ENCODE measurements around the gene NAPB.

NAPB gene

GRCh38 chr20:23419657-23419994 is 1.7 kb downstream of the NAPB start:
- H3K4me3 ChIP-seq (ENCODE audit: low read length) = peak overlapping the region; percentile 94
- H3K27ac ChIP-seq (ENCODE audit: low read length) = peak overlapping the region; percentile 80; the same call in 1 of the 2 replicates
- peak overlapping the region; percentile 93 for H3K4me2 ChIP-seq (ENCODE audit: low read depth, low read length)
- H3K9ac ChIP-seq (ENCODE audit: low read length) = peak overlapping the region; percentile 93
- no peaks in the 10 kb centered on the region for H3K36me3 ChIP-seq (replicated peaks; ENCODE audit: insufficient read depth, low read length)
- H3K79me2 ChIP-seq (ENCODE audit: low read length) = peaks cover 63% of the 10 kb centered on the region
- H3K27me3 ChIP-seq (replicated peaks; ENCODE audit: insufficient read depth, low read length) = no peaks in the 10 kb centered on the region
- no peak for TF ChIP-seq EZH2 (optimal IDR thresholded peaks at IDR 0.05; ENCODE audit: low read depth, low read length)
- TF ChIP-seq EZH2phosphoT487 (IDR thresholded peaks at IDR 0.05; ENCODE audit: low read length) = no peak
- no peak for TF ChIP-seq CTCF (IDR thresholded peaks at IDR 0.05; ENCODE audit: low read length)
- H4K20me1 ChIP-seq (ENCODE audit: insufficient read depth, low read length) = 0 out of 2 replicates have a peak, but pooled peaks cover 14% of the 10 kb centered on the region
- H3F3A ChIP-seq (ENCODE audit: insufficient read depth, low read length) = peaks cover 13% of the 10 kb centered on the region
- no peak for DNase-seq
- H3K9me3 ChIP-seq (replicated peaks; ENCODE audit: insufficient read depth, low read length) = no peaks in the 10 kb centered on the region
- no peaks in the 10 kb centered on the region for H3K9me2 ChIP-seq (replicated peaks; ENCODE audit: insufficient read depth, low read length)
- H3K4me1 ChIP-seq (ENCODE audit: low read length) = peaks cover 10% of the 10 kb centered on the region; the same call in 1 of the 2 replicates
- peak overlapping the region; percentile 89 for H2AFZ ChIP-seq (ENCODE audit: low read length)

DNA sequence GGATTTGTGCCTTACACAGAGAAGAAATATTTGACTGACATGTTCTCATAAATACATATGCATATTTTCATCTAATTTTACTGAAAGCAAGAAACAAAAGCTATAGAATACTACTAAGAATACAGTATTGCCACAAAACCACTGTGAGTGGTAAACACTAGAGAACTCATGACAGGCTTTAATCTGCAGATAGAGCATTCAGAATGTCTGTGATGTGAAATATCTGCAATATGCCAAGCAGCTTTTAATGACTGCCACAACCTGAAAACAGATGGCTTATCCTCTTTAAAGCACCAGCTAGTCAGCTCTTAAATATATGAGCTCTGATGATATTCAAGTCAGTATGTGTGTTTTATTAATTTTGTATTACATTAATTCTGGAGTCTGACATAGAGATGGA is 3.4 kb downstream of the NAPB start:
- peaks cover 10% of the 10 kb centered on the region; the same call in 1 of the 2 replicates for H3K4me1 ChIP-seq (ENCODE audit: low read length)
- H3K9me2 ChIP-seq (replicated peaks; ENCODE audit: insufficient read depth, low read length) = no peaks in the 10 kb centered on the region
- H3K9me3 ChIP-seq (replicated peaks; ENCODE audit: insufficient read depth, low read length) = no peaks in the 10 kb centered on the region
- H3K27me3 ChIP-seq (replicated peaks; ENCODE audit: insufficient read depth, low read length) = no peaks in the 10 kb centered on the region
- H4K20me1 ChIP-seq (ENCODE audit: insufficient read depth, low read length) = peaks cover 14% of the 10 kb centered on the region; the same call in 1 of the 2 replicates
- H3K4me3 ChIP-seq (ENCODE audit: low read length) = no peak overlapping the region
- H2AFZ ChIP-seq (ENCODE audit: low read length) = no peak overlapping the region
- no peak overlapping the region for H3K9ac ChIP-seq (ENCODE audit: low read length)
- H3F3A ChIP-seq (ENCODE audit: insufficient read depth, low read length) = peaks cover 13% of the 10 kb centered on the region
- no peak for TF ChIP-seq CTCF (IDR thresholded peaks at IDR 0.05; ENCODE audit: low read length)
- no peak for TF ChIP-seq EZH2phosphoT487 (IDR thresholded peaks at IDR 0.05; ENCODE audit: low read length)
- no peak for TF ChIP-seq EZH2 (optimal IDR thresholded peaks at IDR 0.05; ENCODE audit: low read depth, low read length)
- no peaks in the 10 kb centered on the region for H3K36me3 ChIP-seq (replicated peaks; ENCODE audit: insufficient read depth, low read length)
- no peak overlapping the region for H3K27ac ChIP-seq (ENCODE audit: low read length)
- peaks cover 80% of the 10 kb centered on the region for H3K79me2 ChIP-seq (ENCODE audit: low read length)
- no peak overlapping the region for H3K4me2 ChIP-seq (ENCODE audit: low read depth, low read length)
- DNase-seq = no peak

DNA sequence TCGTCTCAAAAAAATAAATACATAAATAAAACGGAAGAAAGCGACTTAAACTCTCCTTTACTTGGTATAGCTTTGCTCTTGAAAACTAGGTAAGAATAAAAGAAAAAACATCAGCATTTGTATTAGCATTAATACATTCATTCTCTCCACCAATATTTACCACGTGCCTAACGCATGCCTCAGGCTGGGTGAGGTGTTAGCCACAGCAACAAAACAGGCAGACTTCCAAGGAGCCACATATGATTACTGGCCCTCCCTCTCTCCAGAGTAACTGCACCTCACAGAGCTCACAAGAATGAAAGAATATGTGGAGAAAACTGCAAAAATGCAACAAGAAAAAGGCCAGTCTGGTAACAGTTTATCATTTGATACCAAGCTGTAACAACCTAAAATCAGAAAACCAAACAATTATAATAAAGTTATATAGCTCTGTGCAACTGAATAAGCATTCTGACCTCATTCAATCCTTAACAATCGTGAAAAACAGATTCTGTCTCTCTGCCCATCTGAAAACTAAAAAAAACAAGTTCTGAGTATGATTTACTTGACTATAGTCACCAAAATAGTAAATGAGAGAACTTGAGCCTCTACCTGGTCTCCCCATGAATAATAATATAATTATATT is 5.2 kb downstream of the NAPB start:
- Histone ChIP-seq H3K79me2 (ENCODE audit: low read length) (peaks cover 95% of the 10 kb centered on the region), H3K27ac (ENCODE audit: low read length) (no peak overlapping the region), H3K4me2 (ENCODE audit: low read depth, low read length) (no peak overlapping the region), H3K9me3 (replicated peaks; ENCODE audit: insufficient read depth, low read length) (no peaks in the 10 kb centered on the region), H4K20me1 (ENCODE audit: insufficient read depth, low read length) (peaks cover 16% of the 10 kb centered on the region; the same call in 1 of the 2 replicates), H3K4me3 (ENCODE audit: low read length) (no peak overlapping the region), H3K9ac (ENCODE audit: low read length) (no peak overlapping the region), H3K27me3 (replicated peaks; ENCODE audit: insufficient read depth, low read length) (no peaks in the 10 kb centered on the region), H2AFZ (ENCODE audit: low read length) (no peak overlapping the region), H3F3A (ENCODE audit: insufficient read depth, low read length) (peaks cover 13% of the 10 kb centered on the region), H3K36me3 (replicated peaks; ENCODE audit: insufficient read depth, low read length) (no peaks in the 10 kb centered on the region), H3K9me2 (replicated peaks; ENCODE audit: insufficient read depth, low read length) (no peaks in the 10 kb centered on the region), H3K4me1 (ENCODE audit: low read length) (peaks cover 4% of the 10 kb centered on the region; the same call in 1 of the 2 replicates)
- TF ChIP-seq EZH2 (optimal IDR thresholded peaks at IDR 0.05; ENCODE audit: low read depth, low read length) (no peak), EZH2phosphoT487 (IDR thresholded peaks at IDR 0.05; ENCODE audit: low read length) (no peak), CTCF (IDR thresholded peaks at IDR 0.05; ENCODE audit: low read length) (no peak)
- no peak for DNase-seq

Data from MM.1S (cell line).